KOPT-K1 (cell line): ENCODE measurements around the gene PTGS1.

Experiments
- H3K27ac ChIP-seq: fragments of 200-600 bp; sonication (generic); 2 replicates; pipeline ENCODE4 v1.5.1; 2016; ENCODE audit warnings: antibody characterized with exemption, mild to moderate bottlenecking, low read depth, low read length; ENCODE audit not compliant: poor library complexity, severe bottlenecking
- H3K36me3 ChIP-seq: fragments of 200-600 bp; sonication (generic); 2 replicates; pipeline ENCODE4 v1.5.1; 2017; ENCODE audit warnings: antibody characterized with exemption, mild to moderate bottlenecking, low read length, moderate library complexity; ENCODE audit not compliant: insufficient read depth
- H3K9me3 ChIP-seq: fragments of 200-600 bp; sonication (generic); 2 replicates; pipeline ENCODE4 v1.5.1; 2017; ENCODE audit warnings: antibody characterized with exemption, low read length, mild to moderate bottlenecking; ENCODE audit not compliant: insufficient read depth, poor library complexity, severe bottlenecking

PTGS1 gene

GRCh38 chr9:122425087-122425486 is 54.3 kb downstream of the PTGS1 start:
- Histone ChIP-seq H3K27ac (no peak overlapping the region), H3K36me3 (no peaks in the 10 kb centered on the region), H3K9me3 (peaks cover 8% of the 10 kb centered on the region)

- no peaks in the 10 kb centered on the region for H3K9me3 ChIP-seq
- no peaks in the 10 kb centered on the region for H3K36me3 ChIP-seq
- no peak overlapping the region for H3K27ac ChIP-seq
Observed at GRCh38 chr9:122426723-122427122, 55.9 kb downstream of the PTGS1 start.

GRCh38 chr9:122442568-122442967 is 71.7 kb downstream of the PTGS1 start:
- Histone ChIP-seq H3K9me3 (no peaks in the 10 kb centered on the region), H3K27ac (no peak overlapping the region), H3K36me3 (no peaks in the 10 kb centered on the region)

GRCh38 chr9:122444041-122444733 is 73.4 kb downstream of the PTGS1 start:
- H3K9me3 ChIP-seq = no peaks in the 10 kb centered on the region
- no peak overlapping the region for H3K27ac ChIP-seq

More at GRCh38 chr9:122444041-122444733, 73.4 kb downstream of the PTGS1 start:
- no peaks in the 10 kb centered on the region for H3K36me3 ChIP-seq
